IMR-90 (cell line): ENCODE results near the gene SMTN. TPM values are rescaled to one million over a fixed set of nuclear protein-coding genes. Genes with fewer than 3 reads are reported as not detected.

Source experiments
- ATAC-seq: fragments of 200-7000 bp; cut with Tn5 transposase; 2 replicates; pipeline ENCODE4 v1.9.1; 2020; ENCODE audit warnings: low read depth, mild to moderate bottlenecking, moderate library complexity
- BruUV-seq: library from RNA; stranded (reverse); fragments of 400-500 nt; replicated peaks from 2 replicates; lab custom pipeline; 2021; lab: Mats Ljungman, UMichigan
- CTCF ChIA-PET: fragments of 300-600 bp; formaldehyde crosslinking; extraction: SDS; loops from one replicate; lab custom pipeline; 2021; ENCODE audit warnings: antibody characterized with exemption; lab: Yijun Ruan, JAX
- POLR2A ChIA-PET: fragments of 300-600 bp; sonication (Branson Sonifier 250); formaldehyde crosslinking; loops from one replicate; lab custom pipeline; 2022; ENCODE audit warnings: antibody characterized with exemption; ENCODE audit not compliant: unreplicated experiment; lab: Charles Lee
- DNase-seq: peaks from one replicate; pipeline ENCODE4 v3.0.0; 2013
- H2AFZ ChIP-seq: replicated peaks from 2 replicates; pipeline ENCODE3; 2013; ENCODE audit warnings: low read length, mild to moderate bottlenecking; ENCODE audit not compliant: poor library complexity
- H2AK5ac ChIP-seq: 2 replicates; pipeline ENCODE4 v1.6.1; 2013; ENCODE audit warnings: low read depth, low read length, inconsistent platforms
- H2AK9ac ChIP-seq: replicated peaks from 2 replicates; pipeline ENCODE3; 2013; ENCODE audit warnings: mild to moderate bottlenecking, low read depth, low read length, moderate library complexity; ENCODE audit not compliant: poor library complexity
- H2BK120ac ChIP-seq: 2 replicates; pipeline ENCODE4 v1.6.1; 2013; ENCODE audit warnings: low read depth, low read length, inconsistent platforms
- H2BK15ac ChIP-seq: 3 replicates; pipeline ENCODE4 v1.6.1; 2013; ENCODE audit warnings: low read depth, low read length, inconsistent platforms
- H2BK20ac ChIP-seq: 2 replicates; pipeline ENCODE4 v1.6.1; 2013; ENCODE audit warnings: low read depth, mild to moderate bottlenecking, inconsistent platforms, low read length, moderate library complexity
- H2BK5ac ChIP-seq: 2 replicates; pipeline ENCODE4 v1.6.1; 2013; ENCODE audit warnings: mild to moderate bottlenecking, low read depth, low read length, inconsistent platforms; ENCODE audit not compliant: poor library complexity, severe bottlenecking
- H3K14ac ChIP-seq: replicated peaks from 2 replicates; pipeline ENCODE4 v1.6.1; 2013; ENCODE audit warnings: low read depth, low read length, inconsistent platforms
- H3K18ac ChIP-seq: 2 replicates; pipeline ENCODE4 v1.6.1; 2013; ENCODE audit warnings: low read depth, low read length, control low read depth
- H3K23ac ChIP-seq: 2 replicates; pipeline ENCODE4 v1.6.1; 2013; ENCODE audit warnings: low read depth, low read length, inconsistent platforms
- H3K27ac ChIP-seq: 2 replicates; pipeline ENCODE4 v1.5.1; 2013; ENCODE audit warnings: mild to moderate bottlenecking, control low read depth, low read length; ENCODE audit not compliant: insufficient read depth
- H3K27me3 ChIP-seq: 2 replicates; pipeline ENCODE4 v1.6.1; 2013; ENCODE audit warnings: low read length; ENCODE audit not compliant: control insufficient read depth, insufficient read depth
- H3K36me3 ChIP-seq: 2 replicates; pipeline ENCODE4 v1.6.1; 2013; ENCODE audit warnings: low read length, mixed read lengths; ENCODE audit not compliant: control insufficient read depth, insufficient read depth
- H3K4ac ChIP-seq: 2 replicates; pipeline ENCODE4 v1.6.1; 2013; ENCODE audit warnings: low read depth, low read length, inconsistent platforms
- H3K4me1 ChIP-seq: 2 replicates; pipeline ENCODE4 v1.6.1; 2013; ENCODE audit warnings: low read length, mixed read lengths; ENCODE audit not compliant: control insufficient read depth, insufficient read depth
- H3K4me2 ChIP-seq: 2 replicates; pipeline ENCODE4 v1.6.1; 2013; ENCODE audit warnings: low read depth, mild to moderate bottlenecking, control low read depth, low read length, moderate library complexity
- H3K4me3 ChIP-seq: 2 replicates; pipeline ENCODE4 v1.5.1; 2013; ENCODE audit warnings: low read depth, mild to moderate bottlenecking, control low read depth, low read length, moderate library complexity; ENCODE audit not compliant: insufficient read depth
- H3K56ac ChIP-seq: 2 replicates; pipeline ENCODE4 v1.6.1; 2013; ENCODE audit warnings: low read length, inconsistent platforms; ENCODE audit not compliant: insufficient read depth; ENCODE audit errors: extremely low read depth
- H3K79me1 ChIP-seq, 2 experiments: 2 replicates each; pipeline ENCODE4 v1.6.1; 2013; ENCODE audit warnings: low read length in 2 of 2, inconsistent platforms in 1 of 2, low read depth in 1 of 2
- H3K9ac ChIP-seq: 2 replicates; pipeline ENCODE4 v1.6.1; 2013; ENCODE audit warnings: low read depth, low read length, control low read depth
- H3K9me1 ChIP-seq: 2 replicates; pipeline ENCODE4 v1.6.1; 2013; ENCODE audit warnings: low read length, inconsistent platforms; ENCODE audit not compliant: insufficient read depth
- H3K9me3 ChIP-seq: 2 replicates; pipeline ENCODE4 v1.6.1; 2013; ENCODE audit warnings: low read length; ENCODE audit not compliant: control insufficient read depth, insufficient read depth
- H4K20me1 ChIP-seq: 2 replicates; pipeline ENCODE4 v1.6.1; 2013; ENCODE audit warnings: low read length, inconsistent platforms; ENCODE audit not compliant: insufficient read depth
- H4K5ac ChIP-seq: 2 replicates; pipeline ENCODE4 v1.6.1; 2013; ENCODE audit warnings: mild to moderate bottlenecking, low read depth, low read length, control low read depth
- H4K8ac ChIP-seq, 2 experiments: 2 replicates each; pipeline ENCODE4 v1.6.1; 2013; ENCODE audit warnings: low read depth in 2 of 2, low read length in 2 of 2, control low read depth in 1 of 2, inconsistent platforms in 1 of 2
- H4K91ac ChIP-seq: 2 replicates; pipeline ENCODE4 v1.6.1; 2013; ENCODE audit warnings: low read depth, low read length, inconsistent platforms; ENCODE audit not compliant: insufficient read depth
- MAZ ChIP-seq: IDR thresholded peaks from 2 replicates; pipeline ENCODE4 v1.6.1; 2012; ENCODE audit warnings: low read depth, mild to moderate bottlenecking, low read length, improper control_type of control experiment, moderate library complexity, borderline replicate concordance
- RCOR1 ChIP-seq: IDR thresholded peaks from 2 replicates; pipeline ENCODE4 v1.6.1; 2012; ENCODE audit warnings: mild to moderate bottlenecking, low read length, improper control_type of control experiment; ENCODE audit not compliant: insufficient replicate concordance
- WGBS, 2 experiments: methylation state at CpG; one replicate each; pipeline versions ENCODE4 v1.1.5 to v1.1.7; 2013; ENCODE audit warnings: missing lambda C conversion rate in 2 of 2; ENCODE audit not compliant: insufficient read length in 1 of 2; ENCODE audit errors: extremely low coverage in 2 of 2; 5-methylcytosine and 5-hydroxymethylcytosine counted together
- dilution Hi-C: fragments of 300-500 bp; cut with HindIII; formaldehyde crosslinking; loops from one replicate; pipeline ENCODE4 v1.14.3; 2018; ENCODE audit warnings: low sequenced_read_pairs; ENCODE audit not compliant: unreplicated experiment
- in situ Hi-C: fragments of 300-500 bp; cut with MboI; formaldehyde crosslinking; loops from 3 replicates; pipeline ENCODE4 v1.14.3; 2019; ENCODE audit warnings: low sequenced_read_pairs, inconsistent platforms, mixed read lengths
- intact Hi-C: fragments of 100-400 bp; cut with micrococcal nuclease; formaldehyde crosslinking; loops from 2 replicates; pipeline ENCODE4 v1.10.0; 2022
- polyA plus RNA-seq, 3 experiments: library from polyadenylated mRNA; depleted of rRNA; stranded (reverse); fragments of >200 nt; gene quantifications; 2 replicates each; pipeline ENCODE4 v1.2.3, GENCODE V29; 2012; ENCODE audit warnings: low replicate concordance in 1 of 3
- total RNA-seq: library from RNA; depleted of rRNA; stranded (reverse); fragments of >200 nt; gene quantifications from 2 replicates; pipeline ENCODE4 v1.2.3, GENCODE V29; 2012
- TF ChIP-seq, protein P1 (sequence below): conservative IDR thresholded peaks from 2 replicates; pipeline ENCODE4 v1.5.1; 2012; ENCODE audit warnings: mild to moderate bottlenecking, low read depth, low read length, improper control_type of control experiment
- TF ChIP-seq, protein P2 (sequence below): fragments of 150-350 bp; IDR thresholded peaks from 2 replicates; pipeline ENCODE4 v1.6.1; 2016; ENCODE audit warnings: low read depth, mild to moderate bottlenecking, low read length, moderate library complexity, borderline replicate concordance

SMTN gene
- total and polyA plus RNA-seq, 2 of the 4 experiments (the other 2 are of a cell fraction): 53.6 to 63.7 TPM

GRCh38 chr22:31064369-31064768 is 16.7 kb upstream of the SMTN start:
- peak overlapping the region; percentile 56 for H2AFZ ChIP-seq
- no peaks in the 10 kb centered on the region for H3K79me1 ChIP-seq
- intact Hi-C loops (no loop called here), dilution Hi-C loops (no loop called here), in situ Hi-C loops (no loop called here)
- no peaks in the 10 kb centered on the region for H4K20me1 ChIP-seq
- H3K9me3 ChIP-seq: no peaks in the 10 kb centered on the region
- no peaks in the 10 kb centered on the region for H3K27me3 ChIP-seq
- H2AK9ac ChIP-seq: no peak overlapping the region
- H3K36me3 ChIP-seq: no peaks in the 10 kb centered on the region
- peaks cover 5% of the 10 kb centered on the region for H3K4me1 ChIP-seq
- no peak overlapping the region for H4K91ac ChIP-seq
- 0 out of 2 replicates have a peak, but pooled peaks cover under 1% of the 10 kb centered on the region for H3K9me1 ChIP-seq
- CTCF ChIA-PET: interaction anchor here (0.6 to 1.3 kb wide), 2 partner anchors 11 to 18 kb away, joined by 3 read pairs; no protein-coding TSS in a partner anchor
- H3K4ac ChIP-seq: no peak overlapping the region
- H3K56ac ChIP-seq: no peak overlapping the region
- BruUV-seq: no TSS peak
- no peak overlapping the region for H2BK15ac ChIP-seq
- H3K18ac ChIP-seq: no peak overlapping the region
- H3K14ac ChIP-seq: no peak overlapping the region
- H2BK120ac ChIP-seq: no peak overlapping the region
- no peak overlapping the region for H2BK20ac ChIP-seq
- no peak overlapping the region for H3K9ac ChIP-seq
- H4K5ac ChIP-seq: no peak overlapping the region
- no peak overlapping the region for H3K27ac ChIP-seq
- H3K4me3 ChIP-seq: no peak overlapping the region
- no peak overlapping the region for H2BK5ac ChIP-seq
- DNase-seq: no peak
- no peak overlapping the region; the same call in 1 of the 2 replicates for H3K23ac ChIP-seq
- TF ChIP-seq, protein P1, sequence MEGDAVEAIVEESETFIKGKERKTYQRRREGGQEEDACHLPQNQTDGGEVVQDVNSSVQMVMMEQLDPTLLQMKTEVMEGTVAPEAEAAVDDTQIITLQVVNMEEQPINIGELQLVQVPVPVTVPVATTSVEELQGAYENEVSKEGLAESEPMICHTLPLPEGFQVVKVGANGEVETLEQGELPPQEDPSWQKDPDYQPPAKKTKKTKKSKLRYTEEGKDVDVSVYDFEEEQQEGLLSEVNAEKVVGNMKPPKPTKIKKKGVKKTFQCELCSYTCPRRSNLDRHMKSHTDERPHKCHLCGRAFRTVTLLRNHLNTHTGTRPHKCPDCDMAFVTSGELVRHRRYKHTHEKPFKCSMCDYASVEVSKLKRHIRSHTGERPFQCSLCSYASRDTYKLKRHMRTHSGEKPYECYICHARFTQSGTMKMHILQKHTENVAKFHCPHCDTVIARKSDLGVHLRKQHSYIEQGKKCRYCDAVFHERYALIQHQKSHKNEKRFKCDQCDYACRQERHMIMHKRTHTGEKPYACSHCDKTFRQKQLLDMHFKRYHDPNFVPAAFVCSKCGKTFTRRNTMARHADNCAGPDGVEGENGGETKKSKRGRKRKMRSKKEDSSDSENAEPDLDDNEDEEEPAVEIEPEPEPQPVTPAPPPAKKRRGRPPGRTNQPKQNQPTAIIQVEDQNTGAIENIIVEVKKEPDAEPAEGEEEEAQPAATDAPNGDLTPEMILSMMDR: no peak
- TF ChIP-seq, protein P2, sequence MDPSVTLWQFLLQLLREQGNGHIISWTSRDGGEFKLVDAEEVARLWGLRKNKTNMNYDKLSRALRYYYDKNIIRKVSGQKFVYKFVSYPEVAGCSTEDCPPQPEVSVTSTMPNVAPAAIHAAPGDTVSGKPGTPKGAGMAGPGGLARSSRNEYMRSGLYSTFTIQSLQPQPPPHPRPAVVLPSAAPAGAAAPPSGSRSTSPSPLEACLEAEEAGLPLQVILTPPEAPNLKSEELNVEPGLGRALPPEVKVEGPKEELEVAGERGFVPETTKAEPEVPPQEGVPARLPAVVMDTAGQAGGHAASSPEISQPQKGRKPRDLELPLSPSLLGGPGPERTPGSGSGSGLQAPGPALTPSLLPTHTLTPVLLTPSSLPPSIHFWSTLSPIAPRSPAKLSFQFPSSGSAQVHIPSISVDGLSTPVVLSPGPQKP: no peak
- TF ChIP-seq MAZ (no peak), RCOR1 (no peak)
- no CpG with 5 or more reads among the region's 6 CpGs for WGBS, 2 experiments
- H4K8ac ChIP-seq: 0 out of 4 replicates have a peak overlapping the region, but pooled peaks of 1 of the 2 experiments have one; percentile 3
- no peak for ATAC-seq
- H3K4me2 ChIP-seq: no peak overlapping the region
- POLR2A ChIA-PET: no interaction called here
- no peak overlapping the region for H2AK5ac ChIP-seq
